ENCODE results near the gene CDC20. TPM values are rescaled to one million over a fixed set of nuclear protein-coding genes. Genes with fewer than 3 reads are reported as not detected.

The CDC20 gene
- total RNA-seq, 1 experiment from 2014 or later, result 355 TPM

GRCh38 chr1:43337588-43337987, 21.2 kb upstream of the CDC20 start, which contains the start of gene MPL (continued):
- TF ChIP-seq REST (IDR thresholded peaks at IDR 0.05; ENCODE audit: low read depth), result no peak
- no peak for TF ChIP-seq ELF1 (IDR thresholded peaks at IDR 0.05; ENCODE audit: borderline replicate concordance, low read depth)
- TF ChIP-seq POLR2A (IDR thresholded peaks at IDR 0.05; ENCODE audit: borderline replicate concordance, extremely low read depth, insufficient read depth, insufficient read length), result no peak
- no peak for TF ChIP-seq ZBTB33 (IDR thresholded peaks at IDR 0.05; ENCODE audit: extremely low read depth, insufficient replicate concordance, low read length)
- no peak for TF ChIP-seq ATF3 (IDR thresholded peaks at IDR 0.05)
- TF ChIP-seq SP1 (IDR thresholded peaks at IDR 0.05; ENCODE audit: low read depth), result no peak

- no TSS peak for BruUV-seq (replicated peaks)
- Histone ChIP-seq H3K9me2 (ENCODE audit: insufficient read depth) (no peaks in the 10 kb centered on the region), H3K27ac (ENCODE audit: low read depth, low read length) (no peak overlapping the region), H3K9ac (ENCODE audit: low read length) (no peak overlapping the region), H3K4me2 (ENCODE audit: low read length) (no peak overlapping the region), H3K9me3 (ENCODE audit: control insufficient read depth in 1 of 2, insufficient read depth in 1 of 2, low read depth in 1 of 2, low read length in 2 of 2) (no peaks in the 10 kb centered on the region), H4K20me1 (ENCODE audit: insufficient read depth) (no peaks in the 10 kb centered on the region), H3K4me3 (replicated peaks in 1 of 2; ENCODE audit: low read depth in 1 of 2, low read length in 2 of 2) (no peak overlapping the region), H3K36me3 (ENCODE audit: control insufficient read depth in 1 of 2, insufficient read depth in 2 of 2, low read length in 2 of 2) (no peaks in the 10 kb centered on the region), H3K27me3 (ENCODE audit: insufficient read depth, low read length) (no peaks in the 10 kb centered on the region), H2AFZ (ENCODE audit: low read depth, low read length, poor library complexity, severe bottlenecking) (no peak overlapping the region), H3K79me2 (ENCODE audit: insufficient read depth, low read length) (no peaks in the 10 kb centered on the region), H3K4me1 (ENCODE audit: control insufficient read depth in 1 of 2, insufficient read depth in 2 of 2, low read length in 2 of 2) (no peaks in the 10 kb centered on the region)
- ATAC-seq (no peak), DNase-seq (ENCODE audit: low read depth, low spot score) (no peak)
- CTCF ChIA-PET, result no interaction called here
- POLR2A ChIA-PET, result no interaction called here
- intact Hi-C loops (cut with micrococcal nuclease), result no loop called here
- no peak for TF ChIP-seq SRF (IDR thresholded peaks at IDR 0.05; ENCODE audit: low read depth)
- TF ChIP-seq EZH2phosphoT487 (IDR thresholded peaks at IDR 0.05; ENCODE audit: borderline replicate concordance), result no peak
- TF ChIP-seq REST (IDR thresholded peaks at IDR 0.05; ENCODE audit: low read depth), result no peak
- TF ChIP-seq EZH2 (IDR thresholded peaks at IDR 0.05), result no peak
- no peak for TF ChIP-seq FOSL1 (IDR thresholded peaks at IDR 0.05; ENCODE audit: low read depth)
- TF ChIP-seq JUND (IDR thresholded peaks at IDR 0.05), result no peak
- TF ChIP-seq MAX (IDR thresholded peaks at IDR 0.05), result no peak
- no peak for TF ChIP-seq TCF7L2 (IDR thresholded peaks at IDR 0.05; ENCODE audit: borderline replicate concordance, extremely low read depth, insufficient read depth, insufficient read length)
- no peak for TF ChIP-seq EGR1 (IDR thresholded peaks at IDR 0.05; ENCODE audit: low read depth)
- RAD21 ChIA-PET (ENCODE audit: low non-redundant PET in 1 of 2, low total read pairs in 2 of 2, uncharacterized antibody in 2 of 2, unreplicated experiment in 2 of 2), result no interaction called here
Measured at GRCh38 chr1:43338001-43338400, 20.8 kb upstream of the CDC20 start.

All from HCT116 (cell line).